H9 (cell line): Measurements from ENCODE around the gene MX2. TPM values are rescaled to one million over a fixed set of nuclear protein-coding genes. Genes with fewer than 3 reads are reported as not detected.

Experiments used
- DNase-seq: peaks from one replicate; pipeline ENCODE4 v3.0.0-alpha.2; 2017
- H2AFZ ChIP-seq: one replicate; pipeline ENCODE4 v1.6.1; 2013; ENCODE audit warnings: mild to moderate bottlenecking, low read length, control low read depth, moderate library complexity
- H2AK5ac ChIP-seq: 2 replicates; pipeline ENCODE4 v1.6.1; 2013; ENCODE audit warnings: low read length, control low read depth, mixed read lengths; ENCODE audit not compliant: insufficient read length
- H2BK120ac ChIP-seq: one replicate; pipeline ENCODE4 v1.6.1; 2013; ENCODE audit warnings: low read depth, mild to moderate bottlenecking, low read length, control low read depth, inconsistent platforms; ENCODE audit not compliant: poor library complexity, severe bottlenecking
- H2BK12ac ChIP-seq: 2 replicates; pipeline ENCODE4 v1.6.1; 2013; ENCODE audit warnings: low read length, control low read depth, mixed read lengths, low read depth; ENCODE audit not compliant: insufficient read length
- H2BK15ac ChIP-seq: 2 replicates; pipeline ENCODE4 v1.6.1; 2013; ENCODE audit warnings: low read depth, low read length, control low read depth
- H2BK20ac ChIP-seq: one replicate; pipeline ENCODE4 v1.6.1; 2013; ENCODE audit warnings: low read depth, mild to moderate bottlenecking, low read length, control low read depth, inconsistent platforms; ENCODE audit not compliant: poor library complexity, severe bottlenecking
- H2BK5ac ChIP-seq: 2 replicates; pipeline ENCODE4 v1.6.1; 2013; ENCODE audit warnings: low read length, control low read depth, mixed read lengths; ENCODE audit not compliant: insufficient read length
- H3K14ac ChIP-seq: 2 replicates; pipeline ENCODE4 v1.6.1; 2013; ENCODE audit warnings: low read length, control low read depth; ENCODE audit not compliant: insufficient read depth
- H3K18ac ChIP-seq: 2 replicates; pipeline ENCODE4 v1.6.1; 2013; ENCODE audit warnings: low read depth, mild to moderate bottlenecking, mixed read lengths, low read length, control low read depth; ENCODE audit not compliant: insufficient read length
- H3K23ac ChIP-seq: 2 replicates; pipeline ENCODE4 v1.6.1; 2013; ENCODE audit warnings: low read length, control low read depth, mixed read lengths, low read depth; ENCODE audit not compliant: insufficient read length
- H3K23me2 ChIP-seq: 2 replicates; pipeline ENCODE4 v1.6.1; 2013; ENCODE audit warnings: low read depth, mild to moderate bottlenecking, mixed read lengths, low read length, control low read depth; ENCODE audit not compliant: insufficient read length, poor library complexity, severe bottlenecking
- H3K27ac ChIP-seq: 2 replicates; pipeline ENCODE4 v1.5.1; 2013; ENCODE audit warnings: low read length, control low read depth, mixed read lengths, low read depth; ENCODE audit not compliant: insufficient read length
- H3K27me3 ChIP-seq: 2 replicates; pipeline ENCODE4 v1.6.1; 2013; ENCODE audit warnings: low read length, control low read depth, inconsistent platforms; ENCODE audit not compliant: insufficient read depth
- H3K4ac ChIP-seq: 2 replicates; pipeline ENCODE4 v1.6.1; 2013; ENCODE audit warnings: low read depth, mild to moderate bottlenecking, control low read depth, inconsistent platforms, low read length, moderate library complexity
- H3K4me1 ChIP-seq: 2 replicates; pipeline ENCODE4 v1.6.1; 2013; ENCODE audit warnings: low read length, control low read depth, inconsistent platforms; ENCODE audit not compliant: insufficient read depth
- H3K4me2 ChIP-seq: 2 replicates; pipeline ENCODE4 v1.6.1; 2013; ENCODE audit warnings: low read length, control low read depth, mixed read lengths; ENCODE audit not compliant: insufficient read length, insufficient read depth
- H3K56ac ChIP-seq: 2 replicates; pipeline ENCODE4 v1.6.1; 2013; ENCODE audit warnings: low read depth, mild to moderate bottlenecking, mixed read lengths, low read length, control low read depth; ENCODE audit not compliant: insufficient read length
- H3K79me1 ChIP-seq: 2 replicates; pipeline ENCODE4 v1.6.1; 2013; ENCODE audit warnings: low read depth, mild to moderate bottlenecking, moderate library complexity, low read length, control low read depth, inconsistent platforms; ENCODE audit not compliant: insufficient read depth, poor library complexity, severe bottlenecking
- H3K79me2 ChIP-seq: 2 replicates; pipeline ENCODE4 v1.6.1; 2013; ENCODE audit warnings: low read length, control low read depth, inconsistent platforms; ENCODE audit not compliant: insufficient read depth
- H3K9ac ChIP-seq: 2 replicates; pipeline ENCODE4 v1.6.1; 2013; ENCODE audit warnings: low read length, control low read depth, mixed read lengths; ENCODE audit not compliant: insufficient read length; ENCODE audit errors: extremely low read depth
- H3K9me3 ChIP-seq: one replicate; pipeline ENCODE4 v1.6.1; 2013; ENCODE audit warnings: low read depth, low read length, inconsistent platforms; ENCODE audit not compliant: control insufficient read depth
- H3T11ph ChIP-seq: one replicate; pipeline ENCODE4 v1.6.1; 2013; ENCODE audit warnings: mild to moderate bottlenecking, low read length, control low read depth, inconsistent platforms
- H4K20me1 ChIP-seq: one replicate; pipeline ENCODE4 v1.6.1; 2013; ENCODE audit not compliant: control insufficient read depth, insufficient read length, insufficient read depth
- H4K5ac ChIP-seq: 2 replicates; pipeline ENCODE4 v1.6.1; 2013; ENCODE audit warnings: low read depth, mild to moderate bottlenecking, mixed read lengths, low read length, control low read depth; ENCODE audit not compliant: insufficient read length
- H4K8ac ChIP-seq: replicated peaks from 2 replicates; pipeline ENCODE4 v1.6.1; 2013; ENCODE audit warnings: low read length, control low read depth, mixed read lengths, low read depth; ENCODE audit not compliant: insufficient read length
- H4K91ac ChIP-seq: 2 replicates; pipeline ENCODE4 v1.6.1; 2013; ENCODE audit warnings: low read depth, mild to moderate bottlenecking, moderate library complexity, mixed read lengths, low read length, control low read depth; ENCODE audit not compliant: insufficient read length
- H3K27ac Mint-ChIP-seq, 3 experiments: 2 replicates in 2 of 3; 3 replicates in 1 of 3; pipeline ENCODE4 v1.8.0; 2020 to 2021; ENCODE audit warnings: mixed read lengths in 3 of 3, mild to moderate bottlenecking in 1 of 3, moderate library complexity in 1 of 3
- H3K27me3 Mint-ChIP-seq: 2 replicates; pipeline ENCODE4 v1.8.0; 2021; ENCODE audit warnings: low read depth, mild to moderate bottlenecking, moderate library complexity, mixed read lengths
- H3K36me3 Mint-ChIP-seq, 3 experiments: 2 replicates in 2 of 3; 3 replicates in 1 of 3; pipeline ENCODE4 v1.8.0; 2020 to 2021; ENCODE audit warnings: low read depth in 3 of 3, mixed read lengths in 3 of 3; ENCODE audit not compliant: insufficient read depth in 1 of 3
- H3K4me1 Mint-ChIP-seq, 2 experiments: 2 replicates each; pipeline ENCODE4 v1.8.0; 2020; ENCODE audit warnings: mixed read lengths in 2 of 2
- H3K4me3 Mint-ChIP-seq, 2 experiments: 2 replicates in 1 of 2; 3 replicates in 1 of 2; pipeline ENCODE4 v1.8.0; 2020 to 2021; ENCODE audit warnings: mild to moderate bottlenecking in 2 of 2, mixed read lengths in 2 of 2, moderate library complexity in 1 of 2
- H3K9me3 Mint-ChIP-seq, 2 experiments: 2 replicates in 1 of 2; 3 replicates in 1 of 2; pipeline ENCODE4 v1.8.0; 2020; ENCODE audit warnings: mild to moderate bottlenecking in 2 of 2, mixed read lengths in 2 of 2, moderate library complexity in 1 of 2
- WGBS: extraction: QIAGEN DNeasy Blood & Tissue Kit; methylation state at CpG from one replicate; pipeline ENCODE4 v1.1.7; 2013; ENCODE audit warnings: missing lambda C conversion rate, low lambda C conversion rate, mixed read lengths; ENCODE audit not compliant: insufficient read length; ENCODE audit errors: extremely low coverage; 5-methylcytosine and 5-hydroxymethylcytosine counted together
- total RNA-seq: library from RNA; stranded (reverse); gene quantifications from 2 replicates; pipeline ENCODE4 v1.2.1, GENCODE V29; 2021
- TF ChIP-seq, protein P1 (sequence below): fragments of 200-600 bp; sonication (generic); conservative IDR thresholded peaks from 3 replicates; pipeline ENCODE4 v1.8.0; 2021; ENCODE audit warnings: antibody characterized with exemption, mild to moderate bottlenecking

Gene MX2
- total RNA-seq, 1 experiment from 2014 or later, result 1.8 TPM

DNA sequence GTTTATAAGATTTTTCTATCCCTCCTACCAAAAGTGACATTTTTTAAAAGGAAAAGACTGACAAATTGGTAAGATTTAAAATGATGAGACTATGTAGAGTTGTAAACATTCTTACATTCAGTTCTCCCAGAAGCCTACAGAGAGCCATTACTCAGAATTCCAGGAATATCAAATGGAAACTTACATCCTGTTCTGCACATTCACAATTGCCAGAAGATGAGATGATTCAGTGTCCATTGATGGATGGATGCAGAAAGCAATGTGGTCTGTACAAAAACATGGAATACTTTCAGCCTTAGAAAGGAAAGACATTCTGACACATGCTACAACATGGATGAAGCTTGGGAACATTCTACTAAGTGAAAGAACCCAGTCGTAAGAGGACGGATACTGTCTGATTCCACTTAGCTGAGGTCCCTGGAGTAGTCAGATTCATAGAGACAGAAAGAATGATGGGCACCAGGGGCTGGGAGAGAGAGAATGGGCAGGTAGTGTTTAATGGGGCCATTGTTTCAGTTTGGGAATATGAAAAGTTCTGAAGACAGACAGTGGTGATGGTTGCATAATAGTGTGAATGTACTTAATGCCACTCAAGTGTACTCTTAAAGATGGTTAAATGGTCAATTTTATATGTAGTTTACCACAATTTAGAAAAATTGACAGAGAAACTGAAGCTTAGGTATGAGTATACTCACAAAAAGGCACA lies 80.8 kb downstream of the MX2 start:
- Histone ChIP-seq H3K9me3 (no peaks in the 10 kb centered on the region), H3K23ac (no peak overlapping the region), H2BK12ac (no peak overlapping the region), H3K4ac (no peak overlapping the region), H3K4me1 (no peaks in the 10 kb centered on the region), H3K56ac (no peak overlapping the region), H2BK120ac (no peak overlapping the region), H2AFZ (no peak overlapping the region), H3K23me2 (no peaks in the 10 kb centered on the region), H2AK5ac (no peak overlapping the region), H2BK5ac (no peak overlapping the region), H3T11ph (no peak overlapping the region), H4K20me1 (no peaks in the 10 kb centered on the region), H3K4me2 (no peak overlapping the region), H4K8ac (no peak overlapping the region), H4K5ac (no peak overlapping the region), H3K79me2 (no peaks in the 10 kb centered on the region), H3K79me1 (no peaks in the 10 kb centered on the region), H3K9ac (no peak overlapping the region), H3K27me3 (no peaks in the 10 kb centered on the region), H3K14ac (no peak overlapping the region), H3K27ac (no peak overlapping the region), H2BK20ac (no peak overlapping the region), H4K91ac (no peak overlapping the region), H3K18ac (no peak overlapping the region), H2BK15ac (no peak overlapping the region)
- TF ChIP-seq, protein P1, sequence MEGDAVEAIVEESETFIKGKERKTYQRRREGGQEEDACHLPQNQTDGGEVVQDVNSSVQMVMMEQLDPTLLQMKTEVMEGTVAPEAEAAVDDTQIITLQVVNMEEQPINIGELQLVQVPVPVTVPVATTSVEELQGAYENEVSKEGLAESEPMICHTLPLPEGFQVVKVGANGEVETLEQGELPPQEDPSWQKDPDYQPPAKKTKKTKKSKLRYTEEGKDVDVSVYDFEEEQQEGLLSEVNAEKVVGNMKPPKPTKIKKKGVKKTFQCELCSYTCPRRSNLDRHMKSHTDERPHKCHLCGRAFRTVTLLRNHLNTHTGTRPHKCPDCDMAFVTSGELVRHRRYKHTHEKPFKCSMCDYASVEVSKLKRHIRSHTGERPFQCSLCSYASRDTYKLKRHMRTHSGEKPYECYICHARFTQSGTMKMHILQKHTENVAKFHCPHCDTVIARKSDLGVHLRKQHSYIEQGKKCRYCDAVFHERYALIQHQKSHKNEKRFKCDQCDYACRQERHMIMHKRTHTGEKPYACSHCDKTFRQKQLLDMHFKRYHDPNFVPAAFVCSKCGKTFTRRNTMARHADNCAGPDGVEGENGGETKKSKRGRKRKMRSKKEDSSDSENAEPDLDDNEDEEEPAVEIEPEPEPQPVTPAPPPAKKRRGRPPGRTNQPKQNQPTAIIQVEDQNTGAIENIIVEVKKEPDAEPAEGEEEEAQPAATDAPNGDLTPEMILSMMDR, result no peak
- peaks cover 0 to 5% (median 3%) of the 10 kb centered on the region in 3 experiments; a peak in 4 of 7 replicates for H3K36me3 Mint-ChIP-seq
- no CpG with 5 or more reads among the region's 2 CpGs for WGBS
- no peak overlapping the region for H3K27ac Mint-ChIP-seq
- H3K4me1 Mint-ChIP-seq, result peaks cover 13 to 19% of the 10 kb centered on the region in 2 experiments
- no peak for DNase-seq
- H3K9me3 Mint-ChIP-seq, result no peaks in the 10 kb centered on the region; a peak in 1 of 5 replicates
- no peaks in the 10 kb centered on the region; the same call in 1 of the 2 replicates for H3K27me3 Mint-ChIP-seq
- H3K4me3 Mint-ChIP-seq, result no peak overlapping the region
